Fibroblast of lung (primary cell): ENCODE results near the gene VPS13D. TPM values are rescaled to one million over a fixed set of nuclear protein-coding genes. Genes with fewer than 3 reads are reported as not detected.

Experiments
- DNase-seq, 2 donors: peaks; one replicate each; pipeline versions ENCODE4 v3.0.0 to v3.0.0-alpha.2; 2010; ENCODE audit warnings: low read depth in 2 of 2
- H2AFZ ChIP-seq: 2 replicates; pipeline ENCODE4 v1.5.1; 2012; ENCODE audit warnings: low read length, control low read depth, inconsistent platforms
- H3K27ac ChIP-seq: 2 replicates; pipeline ENCODE4 v1.5.1; 2011; ENCODE audit warnings: low read length, control low read depth; ENCODE audit not compliant: insufficient read depth
- H3K27me3 ChIP-seq: 2 replicates; pipeline ENCODE4 v1.5.1; 2011; ENCODE audit warnings: mild to moderate bottlenecking, low read length; ENCODE audit not compliant: control insufficient read depth, insufficient read depth
- H3K36me3 ChIP-seq: 2 replicates; pipeline ENCODE4 v1.5.1; 2011; ENCODE audit warnings: low read length; ENCODE audit not compliant: control insufficient read depth, insufficient read depth
- H3K4me1 ChIP-seq: 2 replicates; pipeline ENCODE4 v1.5.1; 2011; ENCODE audit warnings: low read length; ENCODE audit not compliant: control insufficient read depth, insufficient read depth; ENCODE audit errors: extremely low read depth
- H3K4me2 ChIP-seq: 2 replicates; pipeline ENCODE4 v1.5.1; 2011; ENCODE audit warnings: low read length, control low read depth; ENCODE audit not compliant: insufficient read depth; ENCODE audit errors: extremely low read depth
- H3K4me3 ChIP-seq, 4 experiments: fragments of 200-600 bp in 1 of 4; sonication (generic) in 1 of 4; replicated peaks in 1 of 4; 2 replicates each; pipeline ENCODE4 v1.5.1; 2011 to 2016; ENCODE audit warnings: low read length in 4 of 4, low read depth in 3 of 4, mild to moderate bottlenecking in 3 of 4, control low read depth in 2 of 4, inconsistent platforms in 1 of 4, mixed read lengths in 1 of 4; ENCODE audit not compliant: insufficient read depth in 1 of 4; ENCODE audit errors: control extremely low read depth in 1 of 4
- H3K79me2 ChIP-seq: 2 replicates; pipeline ENCODE4 v1.5.1; 2012; ENCODE audit warnings: mild to moderate bottlenecking, low read length, inconsistent platforms; ENCODE audit not compliant: control insufficient read depth, insufficient read depth
- H3K9ac ChIP-seq: 2 replicates; pipeline ENCODE4 v1.5.1; 2011; ENCODE audit warnings: mild to moderate bottlenecking, low read length, control low read depth; ENCODE audit not compliant: insufficient read depth
- H3K9me3 ChIP-seq: 2 replicates; pipeline ENCODE4 v1.5.1; 2012; ENCODE audit warnings: low read depth, low read length; ENCODE audit not compliant: control insufficient read depth, insufficient read depth
- H4K20me1 ChIP-seq: 2 replicates; pipeline ENCODE4 v1.5.1; 2011; ENCODE audit warnings: low read length; ENCODE audit not compliant: control insufficient read depth, insufficient read depth; ENCODE audit errors: extremely low read depth
- CTCF ChIP-seq, 2 donors: IDR thresholded peaks in 1 of 2; conservative IDR thresholded peaks in 1 of 2; 1 replicate in 1 of 2; 2 replicates in 1 of 2; pipeline ENCODE4 v1.5.1; 2011 to 2012; ENCODE audit warnings: low read length in 2 of 2, control low read depth in 1 of 2, inconsistent platforms in 1 of 2, low read depth in 1 of 2, mild to moderate bottlenecking in 1 of 2
- EZH2 ChIP-seq: IDR thresholded peaks from 2 replicates; pipeline ENCODE4 v1.5.1; 2012; ENCODE audit warnings: low read length, control low read depth, mild to moderate bottlenecking; ENCODE audit errors: missing control alignments
- polyA plus RNA-seq, 2 donors: library from polyadenylated mRNA; depleted of rRNA in 1 of 2; stranded (reverse) in 1 of 2; unstranded in 1 of 2; fragments of >200 nt; gene quantifications; 2 replicates each; pipeline ENCODE4 v1.2.1, GENCODE V29; 2011 to 2012; ENCODE audit warnings: missing spikeins in 1 of 2
- total RNA-seq: library from RNA; depleted of rRNA; stranded (reverse); fragments of >200 nt; gene quantifications from 2 replicates; pipeline ENCODE4 v1.2.1, GENCODE V29; 2014

The VPS13D gene
- total and polyA plus RNA-seq, 2 donors (not counting 1 experiment from before 2014, with no cell fraction given) = 14.6 to 40.0 TPM

GRCh38 chr1:12546771-12547585 lies 317.1 kb downstream of the VPS13D start:
- H3K9me3 ChIP-seq = no peaks in the 10 kb centered on the region
- no peak overlapping the region for H3K9ac ChIP-seq
- no peaks in the 10 kb centered on the region for H4K20me1 ChIP-seq
- no peaks in the 10 kb centered on the region for H3K36me3 ChIP-seq
- H3K4me1 ChIP-seq = peaks cover 8% of the 10 kb centered on the region
- no peak overlapping the region for H3K27ac ChIP-seq
- no peak overlapping the region for H3K4me3 ChIP-seq
- DNase-seq = no peak
- H3K4me2 ChIP-seq = no peak overlapping the region
- TF ChIP-seq CTCF (conservative IDR thresholded peaks at IDR 0.05 in 1 of 2, IDR thresholded peaks at IDR 0.05 in 1 of 2; ENCODE audit: low read depth in 1 of 2, low read length in 2 of 2) (no peak), EZH2 (no peak)
- no peak overlapping the region for H2AFZ ChIP-seq
- no peaks in the 10 kb centered on the region for H3K79me2 ChIP-seq
- H3K27me3 ChIP-seq = no peaks in the 10 kb centered on the region

- Histone ChIP-seq H3K4me2 (no peak overlapping the region), H3K9ac (no peak overlapping the region), H2AFZ (no peak overlapping the region), H3K9me3 (no peaks in the 10 kb centered on the region), H3K4me3 (no peak overlapping the region), H3K4me1 (peaks cover 8% of the 10 kb centered on the region), H3K36me3 (no peaks in the 10 kb centered on the region), H3K27me3 (no peaks in the 10 kb centered on the region), H3K79me2 (no peaks in the 10 kb centered on the region), H4K20me1 (no peaks in the 10 kb centered on the region), H3K27ac (no peak overlapping the region)
- DNase-seq = no peak
- TF ChIP-seq CTCF (conservative IDR thresholded peaks at IDR 0.05 in 1 of 2, IDR thresholded peaks at IDR 0.05 in 1 of 2; ENCODE audit: low read depth in 1 of 2, low read length in 2 of 2) (no peak), EZH2 (no peak)
These were observed 317.9 kb downstream of the VPS13D start for GRCh38 chr1:12547586-12548225.

- no peak overlapping the region for H3K4me2 ChIP-seq
- no peak for DNase-seq
- no peak overlapping the region for H3K9ac ChIP-seq
- H3K36me3 ChIP-seq = no peaks in the 10 kb centered on the region
- H3K27me3 ChIP-seq = no peaks in the 10 kb centered on the region
- no peaks in the 10 kb centered on the region for H3K79me2 ChIP-seq
- no peak overlapping the region for H2AFZ ChIP-seq
- TF ChIP-seq EZH2 (no peak), CTCF (conservative IDR thresholded peaks at IDR 0.05 in 1 of 2, IDR thresholded peaks at IDR 0.05 in 1 of 2; ENCODE audit: low read depth in 1 of 2, low read length in 2 of 2) (no peak)
- H4K20me1 ChIP-seq = no peaks in the 10 kb centered on the region
- H3K9me3 ChIP-seq = no peaks in the 10 kb centered on the region
- H3K4me3 ChIP-seq = no peak overlapping the region
- peaks cover 11% of the 10 kb centered on the region for H3K4me1 ChIP-seq
- H3K27ac ChIP-seq = no peak overlapping the region
These were observed 318.6 kb downstream of the VPS13D start for GRCh38 chr1:12548279-12548972.
